Stomach (tissue), 4 donors: Measurements from ENCODE around the gene ARL8B.
A peak's percentile ranks its signal among the peaks of the same experiment; 100 is the strongest.

ENCODE experiments used
- EP300 ChIP-seq: sonication (generic); formaldehyde crosslinking; IDR thresholded peaks from one replicate; pipeline ENCODE4 v1.6.1; 2017; ENCODE audit warnings: antibody characterized with exemption
- POLR2A ChIP-seq, 4 donors: fragments of 450-650 bp; IDR thresholded peaks; one replicate each; pipeline ENCODE4 v1.6.1; 2016; ENCODE audit warnings: antibody characterized with exemption in 4 of 4, control low read depth in 2 of 4, mild to moderate bottlenecking in 1 of 4, moderate library complexity in 1 of 4
- POLR2AphosphoS5 ChIP-seq, 3 donors: sonication (generic); formaldehyde crosslinking; IDR thresholded peaks; one replicate each; pipeline ENCODE4 v1.6.1; 2016; ENCODE audit warnings: antibody characterized with exemption in 3 of 3
- TF ChIP-seq, protein P1 (sequence below), 7 experiments: fragments of 450-650 bp in 4 of 7; fragments of 200-600 bp in 3 of 7; sonication (generic) in 3 of 7; IDR thresholded peaks; one replicate each; pipeline ENCODE4 v1.5.1; 2016 to 2019; ENCODE audit warnings: antibody characterized with exemption in 7 of 7, control low read depth in 2 of 7, mild to moderate bottlenecking in 1 of 7

- TF ChIP-seq EP300 (no peak), POLR2AphosphoS5 (IDR thresholded peaks at IDR 0.05) (no peak), POLR2A (IDR thresholded peaks at IDR 0.05) (no peak)
- TF ChIP-seq, protein P1, sequence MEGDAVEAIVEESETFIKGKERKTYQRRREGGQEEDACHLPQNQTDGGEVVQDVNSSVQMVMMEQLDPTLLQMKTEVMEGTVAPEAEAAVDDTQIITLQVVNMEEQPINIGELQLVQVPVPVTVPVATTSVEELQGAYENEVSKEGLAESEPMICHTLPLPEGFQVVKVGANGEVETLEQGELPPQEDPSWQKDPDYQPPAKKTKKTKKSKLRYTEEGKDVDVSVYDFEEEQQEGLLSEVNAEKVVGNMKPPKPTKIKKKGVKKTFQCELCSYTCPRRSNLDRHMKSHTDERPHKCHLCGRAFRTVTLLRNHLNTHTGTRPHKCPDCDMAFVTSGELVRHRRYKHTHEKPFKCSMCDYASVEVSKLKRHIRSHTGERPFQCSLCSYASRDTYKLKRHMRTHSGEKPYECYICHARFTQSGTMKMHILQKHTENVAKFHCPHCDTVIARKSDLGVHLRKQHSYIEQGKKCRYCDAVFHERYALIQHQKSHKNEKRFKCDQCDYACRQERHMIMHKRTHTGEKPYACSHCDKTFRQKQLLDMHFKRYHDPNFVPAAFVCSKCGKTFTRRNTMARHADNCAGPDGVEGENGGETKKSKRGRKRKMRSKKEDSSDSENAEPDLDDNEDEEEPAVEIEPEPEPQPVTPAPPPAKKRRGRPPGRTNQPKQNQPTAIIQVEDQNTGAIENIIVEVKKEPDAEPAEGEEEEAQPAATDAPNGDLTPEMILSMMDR (IDR thresholded peaks at IDR 0.05) = peak in 1 of 7 experiments; percentile 7
Observed at GRCh38 chr3:5144316-5144994, 22.4 kb downstream of the ARL8B start.
